ENCODE data around the gene ASIC2. TPM values are rescaled to one million over a fixed set of nuclear protein-coding genes. Genes with fewer than 3 reads are reported as not detected.

Gene ASIC2
- total RNA-seq, 1 experiment from 2014 or later: not detected

- Histone ChIP-seq H3K36me3 (ENCODE audit: control insufficient read depth, insufficient read depth, low read length) (no peaks in the 10 kb centered on the region), H3K27me3 (replicated peaks; ENCODE audit: control insufficient read depth, insufficient read depth, low read length) (peaks cover 10% of the 10 kb centered on the region), H3K4me3 (ENCODE audit: low read depth, low read length) (no peak overlapping the region), H3K4me1 (peaks cover 5% of the 10 kb centered on the region; the same call in 1 of the 2 replicates), H3K9me3 (no peaks in the 10 kb centered on the region)
- Mint-ChIP-seq H3K27ac (ENCODE audit: unreplicated experiment) (no peak overlapping the region), H3K4me1 (ENCODE audit: low read depth, unreplicated experiment) (peaks cover 5% of the 10 kb centered on the region), H3K9me3 (ENCODE audit: unreplicated experiment) (no peaks in the 10 kb centered on the region), H3K4me3 (ENCODE audit: unreplicated experiment) (peak overlapping the region; percentile 51), H3K27me3 (ENCODE audit: insufficient read depth, unreplicated experiment) (peaks cover 37% of the 10 kb centered on the region), H3K36me3 (ENCODE audit: insufficient read depth, unreplicated experiment) (no peaks in the 10 kb centered on the region)
- TF ChIP-seq CTCF (IDR thresholded peaks at IDR 0.05; ENCODE audit: insufficient read depth in 1 of 2, low read depth in 1 of 2, low read length in 1 of 2, severe bottlenecking in 1 of 2, unreplicated experiment in 1 of 2): peak; percentile 27 to 38
- intact Hi-C loops (cut with micrococcal nuclease; ENCODE audit: unreplicated experiment): no loop called here
- peak; percentile 25 to 34 for DNase-seq
- POLR2A ChIA-PET: no interaction called here
- BruUV-seq (replicated peaks): no TSS peak
- CTCF ChIA-PET: interaction anchor here (1.0 to 1.3 kb wide), 3 partner anchors 63 to 276 kb away, joined by 3 to 7 read pairs (median 5); no protein-coding TSS in a partner anchor
These were observed 704 bp downstream of the ASIC2 start for GRCh38 chr17:33292201-33292980.

GRCh38 chr17:33291248-33292200 is 1.6 kb downstream of the ASIC2 start:
- Histone ChIP-seq H3K9me3 (no peaks in the 10 kb centered on the region), H3K36me3 (ENCODE audit: control insufficient read depth, insufficient read depth, low read length) (no peaks in the 10 kb centered on the region), H3K27me3 (replicated peaks; ENCODE audit: control insufficient read depth, insufficient read depth, low read length) (peaks cover 10% of the 10 kb centered on the region), H3K4me1 (peaks cover 5% of the 10 kb centered on the region; the same call in 1 of the 2 replicates), H3K4me3 (ENCODE audit: low read depth, low read length) (peak overlapping the region; percentile 9; the same call in 1 of the 2 replicates)
- Mint-ChIP-seq H3K4me3 (ENCODE audit: unreplicated experiment) (peak overlapping the region; percentile 75), H3K27me3 (ENCODE audit: insufficient read depth, unreplicated experiment) (peaks cover 34% of the 10 kb centered on the region), H3K36me3 (ENCODE audit: insufficient read depth, unreplicated experiment) (no peaks in the 10 kb centered on the region), H3K9me3 (ENCODE audit: unreplicated experiment) (no peaks in the 10 kb centered on the region), H3K27ac (ENCODE audit: unreplicated experiment) (no peak overlapping the region), H3K4me1 (ENCODE audit: low read depth, unreplicated experiment) (peaks cover 5% of the 10 kb centered on the region)
- peak in 1 of 2 experiments; percentile 24 for DNase-seq
- no peak for TF ChIP-seq CTCF (IDR thresholded peaks at IDR 0.05; ENCODE audit: insufficient read depth in 1 of 2, low read depth in 1 of 2, low read length in 1 of 2, severe bottlenecking in 1 of 2, unreplicated experiment in 1 of 2)
- CTCF ChIA-PET: interaction anchor here (1.1 to 1.3 kb wide), 2 partner anchors 64 to 277 kb away, joined by 5 to 7 read pairs; no protein-coding TSS in a partner anchor
- intact Hi-C loops (cut with micrococcal nuclease; ENCODE audit: unreplicated experiment): no loop called here
- BruUV-seq (replicated peaks): no TSS peak
- POLR2A ChIA-PET: no interaction called here

GRCh38 chr17:33290253-33290652 is 2.8 kb downstream of the ASIC2 start:
- Histone ChIP-seq H3K36me3 (ENCODE audit: control insufficient read depth, insufficient read depth, low read length) (no peaks in the 10 kb centered on the region), H3K27me3 (replicated peaks; ENCODE audit: control insufficient read depth, insufficient read depth, low read length) (peaks cover 12% of the 10 kb centered on the region), H3K9me3 (no peaks in the 10 kb centered on the region), H3K4me3 (ENCODE audit: low read depth, low read length) (no peak overlapping the region), H3K4me1 (peaks cover 1% of the 10 kb centered on the region; the same call in 1 of the 2 replicates)
- no TSS peak for BruUV-seq (replicated peaks)
- Mint-ChIP-seq H3K9me3 (ENCODE audit: unreplicated experiment) (no peaks in the 10 kb centered on the region), H3K4me1 (ENCODE audit: low read depth, unreplicated experiment) (peaks cover 5% of the 10 kb centered on the region), H3K27me3 (ENCODE audit: insufficient read depth, unreplicated experiment) (peaks cover 36% of the 10 kb centered on the region), H3K36me3 (ENCODE audit: insufficient read depth, unreplicated experiment) (no peaks in the 10 kb centered on the region), H3K4me3 (ENCODE audit: unreplicated experiment) (no peak overlapping the region), H3K27ac (ENCODE audit: unreplicated experiment) (no peak overlapping the region)
- CTCF ChIA-PET: interaction anchor here (0.6 kb wide), 1 partner anchor 857 kb away, joined by 4 read pairs; no protein-coding TSS in a partner anchor
- POLR2A ChIA-PET: no interaction called here
- DNase-seq: no peak
- intact Hi-C loops (cut with micrococcal nuclease; ENCODE audit: unreplicated experiment): no loop called here
- TF ChIP-seq CTCF (IDR thresholded peaks at IDR 0.05; ENCODE audit: insufficient read depth in 1 of 2, low read depth in 1 of 2, low read length in 1 of 2, severe bottlenecking in 1 of 2, unreplicated experiment in 1 of 2): no peak

Data from Caco-2 (cell line).